OCI-LY7 (cell line): Measurements from ENCODE around the gene CWC25. TPM values are rescaled to one million over a fixed set of nuclear protein-coding genes. Genes with fewer than 3 reads are reported as not detected.
"Not testable (repeated sequence)": the region's sequence is repeated elsewhere in the genome, so short reads cannot be mapped to it uniquely, and the experiment has no call there.

Experiments
- BruUV-seq: library from RNA; stranded (reverse); fragments of 400-500 nt; replicated peaks from 2 replicates; lab custom pipeline; 2021; lab: Mats Ljungman, UMichigan
- CTCF ChIA-PET: fragments of 300-600 bp; sonication (Branson Sonifier 250); formaldehyde crosslinking; loops from one replicate; lab custom pipeline; 2022; ENCODE audit warnings: antibody characterized with exemption; ENCODE audit not compliant: unreplicated experiment; lab: Charles Lee
- POLR2A ChIA-PET: fragments of 300-600 bp; sonication (Branson Sonifier 250); formaldehyde crosslinking; loops from one replicate; lab custom pipeline; 2022; ENCODE audit warnings: antibody characterized with exemption; lab: Charles Lee
- DNase-seq: peaks from one replicate; pipeline ENCODE4 v3.0.0-alpha.2; 2015; ENCODE audit warnings: low spot score
- H2AFZ ChIP-seq: fragments of 200-600 bp; sonication (generic), shearing (Covaris generic); 2 replicates; pipeline ENCODE4 v1.6.1; 2014; ENCODE audit warnings: mild to moderate bottlenecking, antibody characterized with exemption, low read length, moderate library complexity
- H3K27ac ChIP-seq: fragments of 200-600 bp; sonication (generic); 2 replicates; pipeline ENCODE4 v1.5.1; 2014; ENCODE audit warnings: mixed run types, low read depth, mild to moderate bottlenecking, moderate library complexity, low read length, inconsistent platforms; ENCODE audit not compliant: poor library complexity, severe bottlenecking
- H3K36me3 ChIP-seq: fragments of 200-600 bp; sonication (generic); 2 replicates; pipeline ENCODE4 v1.6.1; 2014; ENCODE audit warnings: mild to moderate bottlenecking, antibody characterized with exemption, low read length, moderate library complexity, mixed read lengths; ENCODE audit not compliant: insufficient read depth
- H3K4me1 ChIP-seq: fragments of 200-600 bp; sonication (generic); 2 replicates; pipeline ENCODE4 v1.5.1; 2014; ENCODE audit warnings: mild to moderate bottlenecking, low read length; ENCODE audit not compliant: insufficient read depth, poor library complexity, severe bottlenecking
- H3K4me2 ChIP-seq: fragments of 200-600 bp; sonication (generic); 2 replicates; pipeline ENCODE4 v1.6.1; 2014; ENCODE audit warnings: mild to moderate bottlenecking, low read length
- H3K4me3 ChIP-seq: fragments of 200-600 bp; sonication (generic); 2 replicates; pipeline ENCODE4 v1.5.1; 2014; ENCODE audit warnings: mild to moderate bottlenecking, low read depth, low read length; ENCODE audit not compliant: poor library complexity, severe bottlenecking
- H3K79me2 ChIP-seq: fragments of 200-600 bp; sonication (generic); 2 replicates; pipeline ENCODE4 v1.6.1; 2016; ENCODE audit warnings: low read depth, mild to moderate bottlenecking, low read length, moderate library complexity, mixed read lengths; ENCODE audit not compliant: insufficient read depth
- H3K9me2 ChIP-seq: fragments of 200-600 bp; sonication (generic); 2 replicates; pipeline ENCODE4 v1.6.1; 2016; ENCODE audit warnings: mild to moderate bottlenecking, low read length, mixed read lengths; ENCODE audit not compliant: insufficient read depth
- H3K9me3 ChIP-seq: fragments of 200-600 bp; sonication (generic); 2 replicates; pipeline ENCODE4 v1.6.1; 2014; ENCODE audit warnings: mild to moderate bottlenecking, mixed run types, low read length, mixed read lengths
- H4K20me1 ChIP-seq: fragments of 200-600 bp; sonication (generic); 2 replicates; pipeline ENCODE4 v1.6.1; 2014; ENCODE audit warnings: mild to moderate bottlenecking, antibody characterized with exemption, low read length, moderate library complexity, mixed read lengths; ENCODE audit not compliant: insufficient read depth
- EZH2phosphoT487 ChIP-seq: fragments of 200-600 bp; sonication (generic); IDR thresholded peaks from 2 replicates; pipeline ENCODE4 v1.6.1; 2018; ENCODE audit warnings: low read depth, borderline replicate concordance, mild to moderate bottlenecking, mixed run types, antibody characterized with exemption, low read length, moderate library complexity, mixed read lengths
- intact Hi-C: fragments of 100-400 bp; cut with micrococcal nuclease; formaldehyde crosslinking; loops from one replicate; pipeline ENCODE4 v1.10.0; 2022; ENCODE audit not compliant: unreplicated experiment
- total RNA-seq, 2 experiments: library from RNA; depleted of rRNA in 1 of 2; stranded (reverse); fragments of >200 nt in 1 of 2; shearing (Covaris generic) in 1 of 2; gene quantifications; 2 replicates each; pipeline ENCODE4 v1.2.3, GENCODE V29; 2014 to 2022
- TF ChIP-seq, protein P1 (sequence below): fragments of 200-600 bp; sonication (generic); conservative IDR thresholded peaks from 2 replicates; pipeline ENCODE4 v1.5.1; 2014; ENCODE audit warnings: mild to moderate bottlenecking, antibody characterized with exemption, low read length, moderate library complexity, mixed read lengths

The CWC25 gene
- total RNA-seq, 2 experiments from 2014 or later = 22.2 to 26.8 TPM

DNA sequence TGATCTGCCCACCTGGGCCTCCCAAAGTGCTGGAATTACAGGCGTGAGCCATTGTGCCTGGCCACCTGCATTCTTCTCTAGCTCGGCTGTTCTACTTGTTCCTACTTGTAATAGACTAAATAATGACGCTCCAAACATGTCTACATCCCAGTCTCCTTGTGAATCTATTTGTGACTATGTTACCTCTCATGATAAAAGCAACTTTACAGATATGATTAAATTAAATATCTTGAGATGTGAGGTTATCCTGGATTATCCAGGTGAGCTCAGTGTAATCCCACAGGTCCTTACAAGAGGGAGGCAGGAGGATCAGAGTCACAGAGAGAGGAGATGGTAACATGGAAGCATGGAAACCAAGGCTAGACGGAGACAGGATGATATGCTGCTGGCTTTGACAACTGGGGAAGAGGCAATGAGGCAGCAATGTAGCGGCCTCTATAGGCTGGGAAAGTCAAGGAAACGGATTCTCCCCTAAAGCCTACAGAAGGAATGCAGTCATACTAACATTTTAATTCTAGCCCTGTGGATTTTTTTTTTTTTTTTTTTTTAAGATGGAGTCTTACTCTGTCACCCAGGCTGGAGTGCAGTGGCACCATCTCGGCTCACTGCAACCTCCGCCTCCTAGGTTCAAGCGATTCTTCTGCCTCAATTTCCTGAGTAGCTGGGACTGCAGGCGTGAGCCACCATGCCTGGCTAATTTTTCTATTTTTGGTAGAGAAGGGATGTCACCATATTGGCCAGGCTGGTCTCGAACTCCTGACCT lies 39.7 kb upstream of the CWC25 start:
- H2AFZ ChIP-seq = no peak overlapping the region

DNA sequence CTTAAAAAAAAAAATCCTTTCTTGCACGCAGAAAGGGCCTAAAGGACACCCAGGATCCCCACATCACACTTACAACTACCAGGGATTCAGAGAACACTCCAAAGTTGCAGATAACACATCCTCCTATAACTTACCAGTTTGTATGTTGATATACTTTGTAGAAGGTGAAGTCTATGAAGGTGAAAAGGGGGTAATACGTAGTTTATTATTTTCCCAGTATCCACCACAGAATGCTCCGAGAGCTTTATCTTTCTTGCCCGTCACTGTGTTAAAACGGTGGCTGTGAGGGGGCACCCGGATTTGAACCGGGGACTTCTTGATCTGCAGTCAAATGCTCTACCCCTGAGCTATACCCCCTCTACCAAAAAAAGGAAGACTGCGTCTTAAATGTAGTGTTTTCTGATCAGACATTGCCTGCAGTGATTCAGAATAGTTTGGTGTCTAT lies 36.3 kb upstream of the CWC25 start:
- H2AFZ ChIP-seq = no peak overlapping the region
- CTCF ChIA-PET = no interaction called here
- intact Hi-C loops = no loop called here
- H3K4me1 ChIP-seq = peaks cover 37% of the 10 kb centered on the region
- H3K79me2 ChIP-seq = no peaks in the 10 kb centered on the region
- POLR2A ChIA-PET = no interaction called here
- H4K20me1 ChIP-seq = no peaks in the 10 kb centered on the region
- no TSS peak for BruUV-seq
- no peaks in the 10 kb centered on the region for H3K9me3 ChIP-seq
- peak; percentile 25 for DNase-seq
- H3K4me2 ChIP-seq = no peak overlapping the region
- H3K27ac ChIP-seq = no peak overlapping the region
- H3K36me3 ChIP-seq = no peaks in the 10 kb centered on the region
- no peaks in the 10 kb centered on the region for H3K9me2 ChIP-seq
- TF ChIP-seq, protein P1, sequence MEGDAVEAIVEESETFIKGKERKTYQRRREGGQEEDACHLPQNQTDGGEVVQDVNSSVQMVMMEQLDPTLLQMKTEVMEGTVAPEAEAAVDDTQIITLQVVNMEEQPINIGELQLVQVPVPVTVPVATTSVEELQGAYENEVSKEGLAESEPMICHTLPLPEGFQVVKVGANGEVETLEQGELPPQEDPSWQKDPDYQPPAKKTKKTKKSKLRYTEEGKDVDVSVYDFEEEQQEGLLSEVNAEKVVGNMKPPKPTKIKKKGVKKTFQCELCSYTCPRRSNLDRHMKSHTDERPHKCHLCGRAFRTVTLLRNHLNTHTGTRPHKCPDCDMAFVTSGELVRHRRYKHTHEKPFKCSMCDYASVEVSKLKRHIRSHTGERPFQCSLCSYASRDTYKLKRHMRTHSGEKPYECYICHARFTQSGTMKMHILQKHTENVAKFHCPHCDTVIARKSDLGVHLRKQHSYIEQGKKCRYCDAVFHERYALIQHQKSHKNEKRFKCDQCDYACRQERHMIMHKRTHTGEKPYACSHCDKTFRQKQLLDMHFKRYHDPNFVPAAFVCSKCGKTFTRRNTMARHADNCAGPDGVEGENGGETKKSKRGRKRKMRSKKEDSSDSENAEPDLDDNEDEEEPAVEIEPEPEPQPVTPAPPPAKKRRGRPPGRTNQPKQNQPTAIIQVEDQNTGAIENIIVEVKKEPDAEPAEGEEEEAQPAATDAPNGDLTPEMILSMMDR = no peak
- H3K4me3 ChIP-seq = no peak overlapping the region

More for the DNA sequence above, 39.7 kb upstream of the CWC25 start:
- ChIA-PET CTCF (no interaction called here), POLR2A (interaction anchor here (0.7 to 1.6 kb wide), 3 partner anchors 10 to 289 kb away, joined by 3 to 4 read pairs (median 3); no protein-coding TSS in a partner anchor)
- no peaks in the 10 kb centered on the region for H3K36me3 ChIP-seq
- H3K79me2 ChIP-seq = no peaks in the 10 kb centered on the region
- TF ChIP-seq, protein P1 = no peak
- TF ChIP-seq EZH2phosphoT487 = no peak
- DNase-seq = no peak
- intact Hi-C loops = loop anchor here (5.0 kb wide), 1 partner anchor 102 kb away; the partner anchor contains the start of gene FBXO47
- H3K9me2 ChIP-seq = no peaks in the 10 kb centered on the region
- no peaks in the 10 kb centered on the region for H3K9me3 ChIP-seq
- no peak overlapping the region for H3K4me3 ChIP-seq
- H3K27ac ChIP-seq = no peak overlapping the region
- peaks cover 41% of the 10 kb centered on the region for H3K4me1 ChIP-seq
- no peaks in the 10 kb centered on the region for H4K20me1 ChIP-seq
- no peak overlapping the region for H3K4me2 ChIP-seq
- BruUV-seq = no TSS peak

DNA sequence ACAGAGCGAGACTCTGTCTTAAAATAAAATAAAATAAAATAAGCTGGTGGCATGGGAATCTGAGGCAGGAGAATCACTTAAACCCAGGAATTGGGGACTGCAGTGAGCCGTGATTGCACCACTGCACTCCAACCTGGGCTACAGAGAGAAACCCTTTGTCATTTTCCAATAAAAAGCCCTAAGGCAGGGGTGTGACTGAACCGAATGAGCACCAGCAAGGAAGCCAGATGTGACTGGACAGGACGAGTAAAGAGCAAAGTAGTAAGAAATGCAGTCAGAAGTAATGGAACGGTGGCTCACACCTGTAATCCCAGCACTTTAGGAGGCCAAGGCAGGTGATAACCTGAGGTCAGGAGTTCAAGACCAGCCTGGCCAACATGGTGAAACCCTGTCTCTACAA lies 32.1 kb upstream of the CWC25 start:
- ChIA-PET CTCF (no interaction called here), POLR2A (no interaction called here)
- Histone ChIP-seq H3K4me1 (peaks cover 21% of the 10 kb centered on the region), H3K4me2 (no peak overlapping the region), H3K27ac (no peak overlapping the region), H3K4me3 (no peak overlapping the region), H3K36me3 (peaks cover 12% of the 10 kb centered on the region), H3K79me2 (peaks cover 13% of the 10 kb centered on the region), H4K20me1 (peaks cover 7% of the 10 kb centered on the region), H2AFZ (peak overlapping the region; percentile 26; the same call in 1 of the 2 replicates), H3K9me3 (no peaks in the 10 kb centered on the region), H3K9me2 (no peaks in the 10 kb centered on the region)
- DNase-seq = no peak
- TF ChIP-seq, protein P1 = no peak
- no peak for TF ChIP-seq EZH2phosphoT487
- no TSS peak for BruUV-seq
- intact Hi-C loops = no loop called here

- BruUV-seq, H3K9me3 ChIP-seq, H3K9me2 ChIP-seq, intact Hi-C loops: not testable (repeated sequence)
- peak overlapping the region; percentile 36; the same call in 1 of the 2 replicates for H2AFZ ChIP-seq
- peaks cover 34% of the 10 kb centered on the region for H3K79me2 ChIP-seq
- DNase-seq = peak; percentile 44
- peaks cover 27% of the 10 kb centered on the region for H4K20me1 ChIP-seq
- H3K4me3 ChIP-seq = peak overlapping the region; percentile 87
- peak overlapping the region; percentile 82 for H3K4me2 ChIP-seq
- ChIA-PET CTCF (interaction anchor here (0.7 kb wide), 1 partner anchor 8 kb away, joined by 5 read pairs; no protein-coding TSS in a partner anchor), POLR2A (interaction anchor here (1.3 to 3.1 kb wide), 4 partner anchors 8 to 112 kb away, joined by 3 to 56 read pairs (median 8); partner anchors contain the start of genes FBXO47 and LASP1)
- peaks cover 39% of the 10 kb centered on the region for H3K4me1 ChIP-seq
- peak overlapping the region; percentile 96 for H3K27ac ChIP-seq
- H3K36me3 ChIP-seq = peaks cover 33% of the 10 kb centered on the region
These were observed 30.1 kb upstream of the CWC25 start for GRCh38 chr17:38855101-38855714.
